ENCODE data around the gene SGCA. TPM values are rescaled to one million over a fixed set of nuclear protein-coding genes. Genes with fewer than 3 reads are reported as not detected.
A peak's percentile ranks its signal among the peaks of the same experiment; 100 is the strongest.

Gene SGCA
- total and polyA plus RNA-seq, 2 of the 13 experiments (the other 11 are each of a cell fraction or from before 2014, with no cell fraction given), result not detected

DNA sequence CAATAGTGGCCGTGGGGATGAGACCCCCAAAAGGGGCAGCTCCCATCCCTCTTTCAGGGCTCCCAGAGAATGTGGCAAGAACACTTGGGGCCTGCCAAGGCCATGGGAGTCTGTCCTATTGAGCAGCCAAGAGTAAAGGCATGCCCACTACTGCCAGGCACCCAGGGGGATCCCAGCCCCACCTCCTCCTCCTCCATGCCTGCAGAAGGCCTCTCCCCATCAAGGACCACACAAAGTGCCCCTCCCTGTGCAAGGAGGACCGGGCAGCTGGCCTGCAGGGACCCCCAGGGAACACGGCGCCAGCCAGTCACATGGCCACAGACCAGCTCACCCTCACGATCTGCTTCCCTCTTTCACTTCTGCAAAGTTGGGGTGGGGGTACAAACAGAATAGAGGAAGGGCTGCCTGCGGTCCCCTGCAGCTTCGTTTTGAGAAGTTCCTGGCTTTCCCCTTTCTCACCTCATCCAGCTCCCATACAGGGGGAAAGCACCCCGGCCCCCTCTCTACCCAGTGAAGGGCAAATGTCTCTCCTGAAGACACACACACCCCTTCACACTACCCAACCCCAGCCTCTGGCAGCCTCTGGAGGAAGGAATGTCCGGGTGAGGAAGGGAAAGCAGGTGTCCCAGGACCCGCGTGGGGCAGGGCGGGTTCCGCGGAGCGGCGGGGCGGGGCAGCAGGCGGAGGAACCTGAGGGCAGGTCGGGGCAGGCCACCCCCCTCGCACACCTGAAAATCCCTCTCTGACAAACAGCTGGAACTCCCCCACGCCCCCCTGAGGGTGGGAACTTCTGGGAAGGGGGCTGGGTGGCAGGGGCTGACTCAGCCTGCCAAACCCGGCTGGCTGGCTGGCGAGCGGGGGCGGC is 17.3 kb upstream of the SGCA start (continued):
- TF ChIP-seq LCORL (IDR thresholded peaks at IDR 0.05) (no peak), LCORL (CRISPR knock-in tag; IDR thresholded peaks at IDR 0.05) (peak; percentile 77), ZNF660 (CRISPR knock-in tag; IDR thresholded peaks at IDR 0.05; ENCODE audit: borderline replicate concordance, low read depth) (no peak), KLF15 (CRISPR knock-in tag; IDR thresholded peaks at IDR 0.05; ENCODE audit: borderline replicate concordance) (no peak), MEIS1 (CRISPR knock-in tag; IDR thresholded peaks at IDR 0.05; ENCODE audit: borderline replicate concordance) (no peak), MXD3 (CRISPR knock-in tag; IDR thresholded peaks at IDR 0.05) (no peak), ZNF143 (CRISPR knock-in tag; IDR thresholded peaks at IDR 0.05) (no peak), ZFP36L2 (CRISPR knock-in tag; IDR thresholded peaks at IDR 0.05) (no peak), KLF16 (CRISPR knock-in tag; IDR thresholded peaks at IDR 0.05) (no peak), HIVEP1 (CRISPR knock-in tag; IDR thresholded peaks at IDR 0.05) (no peak), FOXA1 (IDR thresholded peaks at IDR 0.05) (no peak), FOXA1 (CRISPR knock-in tag; IDR thresholded peaks at IDR 0.05) (no peak), KLF9 (CRISPR knock-in tag; IDR thresholded peaks at IDR 0.05; ENCODE audit: low read depth) (0 out of 2 replicates have a peak, but pooled peaks have one; percentile 31), SYNCRIP (IDR thresholded peaks at IDR 0.05; ENCODE audit: insufficient read depth, low read depth, low read length) (no peak), RORA (CRISPR knock-in tag; IDR thresholded peaks at IDR 0.05) (no peak), ONECUT2 (CRISPR knock-in tag; IDR thresholded peaks at IDR 0.05) (no peak), KLF13 (CRISPR knock-in tag; IDR thresholded peaks at IDR 0.05) (no peak), ZNF619 (CRISPR knock-in tag; IDR thresholded peaks at IDR 0.05) (no peak), ZNF598 (CRISPR knock-in tag; IDR thresholded peaks at IDR 0.05; ENCODE audit: borderline replicate concordance) (peak; percentile 65; the same call in 1 of the 2 replicates), ZNF672 (CRISPR knock-in tag; IDR thresholded peaks at IDR 0.05) (no peak), ZNF350 (CRISPR knock-in tag; IDR thresholded peaks at IDR 0.05; ENCODE audit: borderline replicate concordance, low read depth) (no peak), SP5 (CRISPR knock-in tag; IDR thresholded peaks at IDR 0.05; ENCODE audit: borderline replicate concordance, low read depth) (peak; percentile 31; the same call in 1 of the 2 replicates)
- TF ChIP-seq, protein P1, sequence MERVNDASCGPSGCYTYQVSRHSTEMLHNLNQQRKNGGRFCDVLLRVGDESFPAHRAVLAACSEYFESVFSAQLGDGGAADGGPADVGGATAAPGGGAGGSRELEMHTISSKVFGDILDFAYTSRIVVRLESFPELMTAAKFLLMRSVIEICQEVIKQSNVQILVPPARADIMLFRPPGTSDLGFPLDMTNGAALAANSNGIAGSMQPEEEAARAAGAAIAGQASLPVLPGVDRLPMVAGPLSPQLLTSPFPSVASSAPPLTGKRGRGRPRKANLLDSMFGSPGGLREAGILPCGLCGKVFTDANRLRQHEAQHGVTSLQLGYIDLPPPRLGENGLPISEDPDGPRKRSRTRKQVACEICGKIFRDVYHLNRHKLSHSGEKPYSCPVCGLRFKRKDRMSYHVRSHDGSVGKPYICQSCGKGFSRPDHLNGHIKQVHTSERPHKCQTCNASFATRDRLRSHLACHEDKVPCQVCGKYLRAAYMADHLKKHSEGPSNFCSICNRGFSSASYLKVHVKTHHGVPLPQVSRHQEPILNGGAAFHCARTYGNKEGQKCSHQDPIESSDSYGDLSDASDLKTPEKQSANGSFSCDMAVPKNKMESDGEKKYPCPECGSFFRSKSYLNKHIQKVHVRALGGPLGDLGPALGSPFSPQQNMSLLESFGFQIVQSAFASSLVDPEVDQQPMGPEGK (CRISPR knock-in tag; IDR thresholded peaks at IDR 0.05), result peak; percentile 88
- TF ChIP-seq, protein P2, sequence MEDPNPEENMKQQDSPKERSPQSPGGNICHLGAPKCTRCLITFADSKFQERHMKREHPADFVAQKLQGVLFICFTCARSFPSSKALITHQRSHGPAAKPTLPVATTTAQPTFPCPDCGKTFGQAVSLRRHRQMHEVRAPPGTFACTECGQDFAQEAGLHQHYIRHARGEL (CRISPR knock-in tag; IDR thresholded peaks at IDR 0.05), result no peak
- TF ChIP-seq, protein P3, sequence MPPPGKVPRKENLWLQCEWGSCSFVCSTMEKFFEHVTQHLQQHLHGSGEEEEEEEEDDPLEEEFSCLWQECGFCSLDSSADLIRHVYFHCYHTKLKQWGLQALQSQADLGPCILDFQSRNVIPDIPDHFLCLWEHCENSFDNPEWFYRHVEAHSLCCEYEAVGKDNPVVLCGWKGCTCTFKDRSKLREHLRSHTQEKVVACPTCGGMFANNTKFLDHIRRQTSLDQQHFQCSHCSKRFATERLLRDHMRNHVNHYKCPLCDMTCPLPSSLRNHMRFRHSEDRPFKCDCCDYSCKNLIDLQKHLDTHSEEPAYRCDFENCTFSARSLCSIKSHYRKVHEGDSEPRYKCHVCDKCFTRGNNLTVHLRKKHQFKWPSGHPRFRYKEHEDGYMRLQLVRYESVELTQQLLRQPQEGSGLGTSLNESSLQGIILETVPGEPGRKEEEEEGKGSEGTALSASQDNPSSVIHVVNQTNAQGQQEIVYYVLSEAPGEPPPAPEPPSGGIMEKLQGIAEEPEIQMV (CRISPR knock-in tag; IDR thresholded peaks at IDR 0.05; ENCODE audit: low read depth), result 0 out of 2 replicates have a peak, but pooled peaks have one; percentile 3
- TF ChIP-seq, protein P4, sequence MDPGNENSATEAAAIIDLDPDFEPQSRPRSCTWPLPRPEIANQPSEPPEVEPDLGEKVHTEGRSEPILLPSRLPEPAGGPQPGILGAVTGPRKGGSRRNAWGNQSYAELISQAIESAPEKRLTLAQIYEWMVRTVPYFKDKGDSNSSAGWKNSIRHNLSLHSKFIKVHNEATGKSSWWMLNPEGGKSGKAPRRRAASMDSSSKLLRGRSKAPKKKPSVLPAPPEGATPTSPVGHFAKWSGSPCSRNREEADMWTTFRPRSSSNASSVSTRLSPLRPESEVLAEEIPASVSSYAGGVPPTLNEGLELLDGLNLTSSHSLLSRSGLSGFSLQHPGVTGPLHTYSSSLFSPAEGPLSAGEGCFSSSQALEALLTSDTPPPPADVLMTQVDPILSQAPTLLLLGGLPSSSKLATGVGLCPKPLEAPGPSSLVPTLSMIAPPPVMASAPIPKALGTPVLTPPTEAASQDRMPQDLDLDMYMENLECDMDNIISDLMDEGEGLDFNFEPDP (CRISPR knock-in tag; conservative IDR thresholded peaks at IDR 0.05), result no peak
